Liver (tissue), 9 donors: Measurements from ENCODE around the gene TSPAN16. TPM values are rescaled to one million over a fixed set of nuclear protein-coding genes. Genes with fewer than 3 reads are reported as not detected.

Experiments used
- DNase-seq: peaks from one replicate; pipeline ENCODE4 v3.0.0-alpha.2; 2017; ENCODE audit warnings: low spot score
- H3K27ac ChIP-seq, 2 donors: one replicate each; pipeline ENCODE4 v1.7.0; 2013; ENCODE audit warnings: inconsistent platforms in 2 of 2, low read length in 2 of 2, control low read depth in 1 of 2, low read depth in 1 of 2, mild to moderate bottlenecking in 1 of 2
- H3K27me3 ChIP-seq, 4 donors: one replicate each; pipeline versions ENCODE4 v1.6.1 to v1.7.0; 2013; ENCODE audit warnings: low read length in 3 of 4, inconsistent platforms in 1 of 4, mild to moderate bottlenecking in 1 of 4, moderate library complexity in 1 of 4; ENCODE audit not compliant: control insufficient read depth in 4 of 4, insufficient read depth in 4 of 4
- H3K36me3 ChIP-seq, 4 donors: one replicate each; pipeline versions ENCODE4 v1.6.1 to v1.7.0; 2013; ENCODE audit warnings: low read length in 3 of 4, mild to moderate bottlenecking in 3 of 4, low read depth in 1 of 4, moderate library complexity in 1 of 4; ENCODE audit not compliant: control insufficient read depth in 4 of 4, insufficient read depth in 3 of 4
- H3K4me1 ChIP-seq, 4 donors: one replicate each; pipeline versions ENCODE4 v1.6.1 to v1.7.0; 2013; ENCODE audit warnings: low read length in 3 of 4, mild to moderate bottlenecking in 3 of 4, moderate library complexity in 1 of 4; ENCODE audit not compliant: control insufficient read depth in 4 of 4, insufficient read depth in 4 of 4
- H3K4me3 ChIP-seq, 3 donors: one replicate each; pipeline versions ENCODE4 v1.6.1 to v1.7.0; 2013; ENCODE audit warnings: low read length in 3 of 3, control low read depth in 1 of 3, low read depth in 1 of 3, mild to moderate bottlenecking in 1 of 3
- H3K9ac ChIP-seq, 2 donors: one replicate each; pipeline ENCODE4 v1.7.0; 2013; ENCODE audit warnings: low read length in 2 of 2, mild to moderate bottlenecking in 2 of 2, moderate library complexity in 2 of 2, control low read depth in 1 of 2, low read depth in 1 of 2
- H3K9me3 ChIP-seq, 4 donors: one replicate each; pipeline versions ENCODE4 v1.6.1 to v1.7.0; 2013; ENCODE audit warnings: low read length in 3 of 4; ENCODE audit not compliant: control insufficient read depth in 4 of 4
- EGR1 ChIP-seq, 2 donors: IDR thresholded peaks; 2 replicates each; pipeline ENCODE4 v1.6.1; 2016 to 2018; ENCODE audit warnings: antibody characterized with exemption in 2 of 2, low read depth in 2 of 2
- FOXA1 ChIP-seq: IDR thresholded peaks from 2 replicates; pipeline ENCODE4 v1.6.1; 2016; ENCODE audit warnings: antibody characterized with exemption
- GABPA ChIP-seq, 2 donors: IDR thresholded peaks in 1 of 2; conservative IDR thresholded peaks in 1 of 2; 2 replicates each; pipeline ENCODE4 v1.6.1; 2016; ENCODE audit warnings: antibody characterized with exemption in 2 of 2, mild to moderate bottlenecking in 1 of 2, moderate library complexity in 1 of 2
- HNF4G ChIP-seq: IDR thresholded peaks from 2 replicates; pipeline ENCODE4 v1.6.1; 2016; ENCODE audit warnings: antibody characterized with exemption
- JUND ChIP-seq, 2 donors: IDR thresholded peaks; 2 replicates each; pipeline ENCODE4 v1.6.1; 2016; ENCODE audit warnings: antibody characterized with exemption in 2 of 2
- NR2F2 ChIP-seq: IDR thresholded peaks from 2 replicates; pipeline ENCODE4 v1.6.1; 2016; ENCODE audit warnings: antibody characterized with exemption
- RAD21 ChIP-seq, 2 donors: IDR thresholded peaks; 2 replicates each; pipeline ENCODE4 v1.6.1; 2016; ENCODE audit warnings: antibody characterized with exemption in 2 of 2, mild to moderate bottlenecking in 2 of 2
- RXRA ChIP-seq, 2 donors: IDR thresholded peaks; 2 replicates each; pipeline ENCODE4 v1.6.1; 2017 to 2018; ENCODE audit warnings: antibody characterized with exemption in 2 of 2, mild to moderate bottlenecking in 1 of 2
- SP1 ChIP-seq: IDR thresholded peaks from 2 replicates; pipeline ENCODE4 v1.6.1; 2018; ENCODE audit warnings: antibody characterized with exemption, mild to moderate bottlenecking
- TAF1 ChIP-seq: conservative IDR thresholded peaks from 2 replicates; pipeline ENCODE4 v1.6.1; 2016; ENCODE audit warnings: antibody characterized with exemption, mild to moderate bottlenecking
- YY1 ChIP-seq: IDR thresholded peaks from 2 replicates; pipeline ENCODE4 v1.6.1; 2016; ENCODE audit warnings: antibody characterized with exemption, mild to moderate bottlenecking
- WGBS: extraction: QIAGEN DNeasy Blood & Tissue Kit; methylation state at CpG from one replicate; pipeline ENCODE4 v1.1.7; 2013; 5-methylcytosine and 5-hydroxymethylcytosine counted together
- polyA plus RNA-seq, 2 donors: library from polyadenylated mRNA; stranded (reverse) in 1 of 2; unstranded in 1 of 2; fragments of 200-250 nt in 1 of 2; fragments of >200 nt in 1 of 2; fragmentation: Nextera tagmentation in 1 of 2; extraction: Ambion mirVana in 1 of 2; gene quantifications; one replicate each; pipeline versions ENCODE4 v1.2.1 to v1.2.3, GENCODE V29; 2013 to 2015
- total RNA-seq, 2 donors: library from RNA; depleted of rRNA; stranded (reverse); fragments of >200 nt; gene quantifications; one replicate each; pipeline ENCODE4 v1.2.3, GENCODE V29; 2014
- TF ChIP-seq, protein P1 (sequence below): IDR thresholded peaks from 2 replicates; pipeline ENCODE4 v1.6.1; 2016; ENCODE audit warnings: antibody characterized with exemption, mild to moderate bottlenecking
- TF ChIP-seq, protein P2 (sequence below): IDR thresholded peaks from 2 replicates; pipeline ENCODE4 v1.6.1; 2016; ENCODE audit warnings: antibody characterized with exemption
- TF ChIP-seq, protein P3 (sequence below): fragments of 150-350 bp; IDR thresholded peaks from 2 replicates; pipeline ENCODE4 v1.5.1; 2017; ENCODE audit warnings: improper control_type of control experiment, low read depth, low read length; ENCODE audit not compliant: missing input control
- TF ChIP-seq, protein P4 (sequence below): IDR thresholded peaks from 2 replicates; pipeline ENCODE4 v1.6.1; 2016; ENCODE audit warnings: antibody characterized with exemption
- TF ChIP-seq, protein P5 (sequence below): IDR thresholded peaks from 2 replicates; pipeline ENCODE4 v1.6.1; 2016; ENCODE audit warnings: antibody characterized with exemption
- donor health status: healthy.
- donor health status: healthy.
- donor health status: healthy.
- donor health status: healthy.
- donor health status: healthy.

Gene TSPAN16
- total and polyA plus RNA-seq, 4 donors = not detected

DNA sequence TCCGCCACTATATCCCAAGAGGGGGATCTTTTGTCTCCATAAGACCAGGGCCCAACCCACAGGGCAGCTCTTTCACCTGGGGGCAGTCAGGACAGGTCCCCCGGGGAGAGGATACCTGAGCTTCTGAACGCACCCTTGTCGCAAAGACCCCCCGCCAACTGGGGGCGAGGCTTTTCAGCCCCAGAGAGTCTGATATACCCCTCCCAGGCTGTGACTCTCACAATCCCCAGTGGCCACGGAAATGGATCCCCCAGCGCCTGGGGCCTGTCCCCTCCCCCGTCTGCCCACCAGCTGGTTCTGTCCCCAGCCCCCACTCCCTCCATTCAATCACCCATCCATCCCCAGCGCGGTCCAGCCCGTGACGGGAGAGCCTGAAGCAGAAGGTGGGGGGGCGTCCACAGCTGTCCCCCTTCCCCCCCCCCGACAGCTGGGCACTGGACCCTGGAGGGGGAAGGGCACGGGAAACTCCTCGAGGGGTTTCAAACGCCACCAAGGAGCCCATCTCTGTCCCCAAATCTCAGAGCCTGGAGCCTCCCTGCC lies 34.5 kb upstream of the TSPAN16 start:
- Histone ChIP-seq H3K9me3 (no peaks in the 10 kb centered on the region), H3K4me1 (peaks cover 0 to 12% (median 6%) of the 10 kb centered on the region in 4 donors), H3K27ac (peak overlapping the region; percentile 36 to 53), H3K36me3 (no peaks in the 10 kb centered on the region), H3K9ac (no peak overlapping the region), H3K27me3 (no peaks in the 10 kb centered on the region), H3K4me3 (peak overlapping the region; percentile 53 to 80 (median 62))
- no peak for DNase-seq
- TF ChIP-seq YY1 (no peak), GABPA (IDR thresholded peaks at IDR 0.05 in 1 of 2, conservative IDR thresholded peaks at IDR 0.05 in 1 of 2) (no peak), HNF4G (no peak), RXRA (IDR thresholded peaks at IDR 0.05) (no peak), JUND (IDR thresholded peaks at IDR 0.05) (no peak), RAD21 (IDR thresholded peaks at IDR 0.05) (no peak), TAF1 (no peak), EGR1 (IDR thresholded peaks at IDR 0.05; ENCODE audit: low read depth in 2 of 2) (no peak), NR2F2 (no peak), FOXA1 (no peak), SP1 (no peak)
- TF ChIP-seq, protein P1, sequence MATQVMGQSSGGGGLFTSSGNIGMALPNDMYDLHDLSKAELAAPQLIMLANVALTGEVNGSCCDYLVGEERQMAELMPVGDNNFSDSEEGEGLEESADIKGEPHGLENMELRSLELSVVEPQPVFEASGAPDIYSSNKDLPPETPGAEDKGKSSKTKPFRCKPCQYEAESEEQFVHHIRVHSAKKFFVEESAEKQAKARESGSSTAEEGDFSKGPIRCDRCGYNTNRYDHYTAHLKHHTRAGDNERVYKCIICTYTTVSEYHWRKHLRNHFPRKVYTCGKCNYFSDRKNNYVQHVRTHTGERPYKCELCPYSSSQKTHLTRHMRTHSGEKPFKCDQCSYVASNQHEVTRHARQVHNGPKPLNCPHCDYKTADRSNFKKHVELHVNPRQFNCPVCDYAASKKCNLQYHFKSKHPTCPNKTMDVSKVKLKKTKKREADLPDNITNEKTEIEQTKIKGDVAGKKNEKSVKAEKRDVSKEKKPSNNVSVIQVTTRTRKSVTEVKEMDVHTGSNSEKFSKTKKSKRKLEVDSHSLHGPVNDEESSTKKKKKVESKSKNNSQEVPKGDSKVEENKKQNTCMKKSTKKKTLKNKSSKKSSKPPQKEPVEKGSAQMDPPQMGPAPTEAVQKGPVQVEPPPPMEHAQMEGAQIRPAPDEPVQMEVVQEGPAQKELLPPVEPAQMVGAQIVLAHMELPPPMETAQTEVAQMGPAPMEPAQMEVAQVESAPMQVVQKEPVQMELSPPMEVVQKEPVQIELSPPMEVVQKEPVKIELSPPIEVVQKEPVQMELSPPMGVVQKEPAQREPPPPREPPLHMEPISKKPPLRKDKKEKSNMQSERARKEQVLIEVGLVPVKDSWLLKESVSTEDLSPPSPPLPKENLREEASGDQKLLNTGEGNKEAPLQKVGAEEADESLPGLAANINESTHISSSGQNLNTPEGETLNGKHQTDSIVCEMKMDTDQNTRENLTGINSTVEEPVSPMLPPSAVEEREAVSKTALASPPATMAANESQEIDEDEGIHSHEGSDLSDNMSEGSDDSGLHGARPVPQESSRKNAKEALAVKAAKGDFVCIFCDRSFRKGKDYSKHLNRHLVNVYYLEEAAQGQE = no peak
- TF ChIP-seq, protein P2, sequence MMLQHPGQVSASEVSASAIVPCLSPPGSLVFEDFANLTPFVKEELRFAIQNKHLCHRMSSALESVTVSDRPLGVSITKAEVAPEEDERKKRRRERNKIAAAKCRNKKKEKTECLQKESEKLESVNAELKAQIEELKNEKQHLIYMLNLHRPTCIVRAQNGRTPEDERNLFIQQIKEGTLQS = no peak
- TF ChIP-seq, protein P3, sequence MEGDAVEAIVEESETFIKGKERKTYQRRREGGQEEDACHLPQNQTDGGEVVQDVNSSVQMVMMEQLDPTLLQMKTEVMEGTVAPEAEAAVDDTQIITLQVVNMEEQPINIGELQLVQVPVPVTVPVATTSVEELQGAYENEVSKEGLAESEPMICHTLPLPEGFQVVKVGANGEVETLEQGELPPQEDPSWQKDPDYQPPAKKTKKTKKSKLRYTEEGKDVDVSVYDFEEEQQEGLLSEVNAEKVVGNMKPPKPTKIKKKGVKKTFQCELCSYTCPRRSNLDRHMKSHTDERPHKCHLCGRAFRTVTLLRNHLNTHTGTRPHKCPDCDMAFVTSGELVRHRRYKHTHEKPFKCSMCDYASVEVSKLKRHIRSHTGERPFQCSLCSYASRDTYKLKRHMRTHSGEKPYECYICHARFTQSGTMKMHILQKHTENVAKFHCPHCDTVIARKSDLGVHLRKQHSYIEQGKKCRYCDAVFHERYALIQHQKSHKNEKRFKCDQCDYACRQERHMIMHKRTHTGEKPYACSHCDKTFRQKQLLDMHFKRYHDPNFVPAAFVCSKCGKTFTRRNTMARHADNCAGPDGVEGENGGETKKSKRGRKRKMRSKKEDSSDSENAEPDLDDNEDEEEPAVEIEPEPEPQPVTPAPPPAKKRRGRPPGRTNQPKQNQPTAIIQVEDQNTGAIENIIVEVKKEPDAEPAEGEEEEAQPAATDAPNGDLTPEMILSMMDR = no peak
- TF ChIP-seq, protein P4, sequence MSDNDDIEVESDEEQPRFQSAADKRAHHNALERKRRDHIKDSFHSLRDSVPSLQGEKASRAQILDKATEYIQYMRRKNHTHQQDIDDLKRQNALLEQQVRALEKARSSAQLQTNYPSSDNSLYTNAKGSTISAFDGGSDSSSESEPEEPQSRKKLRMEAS = no peak
- TF ChIP-seq, protein P5, sequence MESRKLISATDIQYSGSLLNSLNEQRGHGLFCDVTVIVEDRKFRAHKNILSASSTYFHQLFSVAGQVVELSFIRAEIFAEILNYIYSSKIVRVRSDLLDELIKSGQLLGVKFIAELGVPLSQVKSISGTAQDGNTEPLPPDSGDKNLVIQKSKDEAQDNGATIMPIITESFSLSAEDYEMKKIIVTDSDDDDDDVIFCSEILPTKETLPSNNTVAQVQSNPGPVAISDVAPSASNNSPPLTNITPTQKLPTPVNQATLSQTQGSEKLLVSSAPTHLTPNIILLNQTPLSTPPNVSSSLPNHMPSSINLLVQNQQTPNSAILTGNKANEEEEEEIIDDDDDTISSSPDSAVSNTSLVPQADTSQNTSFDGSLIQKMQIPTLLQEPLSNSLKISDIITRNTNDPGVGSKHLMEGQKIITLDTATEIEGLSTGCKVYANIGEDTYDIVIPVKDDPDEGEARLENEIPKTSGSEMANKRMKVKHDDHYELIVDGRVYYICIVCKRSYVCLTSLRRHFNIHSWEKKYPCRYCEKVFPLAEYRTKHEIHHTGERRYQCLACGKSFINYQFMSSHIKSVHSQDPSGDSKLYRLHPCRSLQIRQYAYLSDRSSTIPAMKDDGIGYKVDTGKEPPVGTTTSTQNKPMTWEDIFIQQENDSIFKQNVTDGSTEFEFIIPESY = no peak
- 43% methylated on average over 18 of the region's 18 CpGs for WGBS
